TTC549 (cell line): ENCODE measurements around the gene GIMAP5.

Source experiments
- FAIRE-seq: peaks from 2 replicates; lab custom pipeline; 2012; peaks lifted over from hg19 to GRCh38; lab: Jason Lieb, UNC

GIMAP5 gene

GRCh38 chr7:150735596-150736358 is 1.4 kb upstream of the GIMAP5 start:
- FAIRE-seq, result no peak

DNA sequence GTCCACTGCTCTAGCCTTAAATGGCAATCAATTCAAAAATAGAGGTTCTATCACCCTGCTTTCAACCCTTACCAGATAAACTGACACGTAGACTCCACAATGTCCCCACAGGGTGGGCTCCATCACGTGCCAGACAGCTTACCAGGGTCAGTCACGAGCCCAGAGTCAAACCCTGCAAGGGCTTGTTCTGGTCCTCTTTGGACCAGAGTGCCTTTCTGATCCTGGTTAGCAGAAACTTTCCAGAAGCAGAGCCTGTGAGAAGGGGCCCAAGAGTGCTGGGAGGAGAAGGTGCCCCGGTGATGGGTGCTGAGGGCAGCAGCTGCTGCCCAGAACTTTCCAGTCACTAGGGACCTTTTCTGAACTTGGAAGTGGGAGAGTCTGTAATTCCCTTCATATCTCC is 354 bp upstream of the GIMAP5 start:
- no peak for FAIRE-seq

- FAIRE-seq, result no peak
Observed at GRCh38 chr7:150738092-150738491, 874 bp downstream of the GIMAP5 start.

DNA sequence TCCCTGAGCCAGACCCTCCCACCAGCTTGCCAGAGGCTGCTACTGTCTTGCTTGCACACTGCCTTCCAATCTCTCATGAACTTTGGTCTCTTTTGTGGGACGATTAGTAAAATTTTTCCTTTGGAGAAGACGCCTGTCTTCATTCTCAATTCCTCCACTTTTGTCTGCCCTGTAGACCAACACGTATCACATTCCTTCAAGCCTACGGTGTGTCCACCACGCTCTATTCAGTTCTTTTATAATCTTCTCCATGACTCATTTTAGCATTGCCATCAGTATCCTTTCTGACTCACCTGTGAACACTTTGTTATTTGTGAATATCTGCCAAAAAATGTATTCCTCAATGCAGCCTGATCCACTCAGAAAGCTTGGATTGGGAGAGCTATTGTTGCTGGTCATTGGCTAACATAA is 1.4 kb downstream of the GIMAP5 start:
- FAIRE-seq, result no peak

- no peak for FAIRE-seq
Observed at GRCh38 chr7:150739033-150739432, 1.8 kb downstream of the GIMAP5 start.

DNA sequence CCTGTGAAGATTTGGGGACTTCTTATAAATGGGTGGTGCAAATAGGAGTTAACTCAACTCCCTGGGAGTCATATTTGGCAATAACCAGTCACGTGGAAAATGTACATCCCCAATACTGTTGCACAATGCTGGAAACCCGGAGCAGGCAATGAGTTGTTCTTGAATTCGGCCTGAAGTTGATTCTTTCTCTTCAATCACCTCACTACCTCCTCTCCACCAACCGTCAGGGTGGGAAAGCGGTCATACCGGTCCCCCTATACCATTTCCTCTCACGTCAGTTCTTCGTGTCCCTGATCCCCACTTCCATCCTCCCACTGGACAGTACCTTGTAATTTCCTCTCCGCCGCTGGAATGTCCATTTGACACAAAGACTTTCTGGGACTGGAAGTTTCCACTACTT is 2.8 kb downstream of the GIMAP5 start:
- no peak for FAIRE-seq

DNA sequence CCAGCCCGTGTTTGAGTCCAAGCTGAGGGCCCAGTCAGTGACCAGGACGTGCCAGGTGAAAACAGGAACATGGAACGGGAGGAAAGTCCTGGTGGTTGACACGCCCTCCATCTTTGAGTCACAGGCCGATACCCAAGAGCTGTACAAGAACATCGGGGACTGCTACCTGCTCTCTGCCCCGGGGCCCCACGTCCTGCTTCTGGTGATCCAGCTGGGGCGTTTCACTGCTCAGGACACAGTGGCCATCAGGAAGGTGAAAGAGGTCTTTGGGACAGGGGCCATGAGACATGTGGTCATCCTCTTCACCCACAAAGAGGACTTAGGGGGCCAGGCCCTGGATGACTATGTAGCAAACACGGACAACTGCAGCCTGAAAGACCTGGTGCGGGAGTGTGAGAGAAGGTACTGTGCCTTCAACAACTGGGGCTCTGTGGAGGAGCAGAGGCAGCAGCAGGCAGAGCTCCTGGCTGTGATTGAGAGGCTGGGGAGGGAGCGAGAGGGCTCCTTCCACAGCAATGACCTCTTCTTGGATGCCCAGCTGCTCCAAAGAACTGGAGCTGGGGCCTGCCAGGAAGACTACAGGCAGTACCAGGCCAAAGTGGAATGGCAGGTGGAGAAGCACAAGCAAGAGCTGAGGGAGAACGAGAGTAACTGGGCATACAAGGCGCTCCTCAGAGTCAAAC is 5.2 kb downstream of the GIMAP5 start:
- FAIRE-seq, result no peak

GRCh38 chr7:150744041-150744656 is 6.9 kb downstream of the GIMAP5 start:
- FAIRE-seq, result no peak

GRCh38 chr7:150745086-150745485 is 7.9 kb downstream of the GIMAP5 start:
- FAIRE-seq, result no peak

- FAIRE-seq, result no peak
Observed at GRCh38 chr7:150745876-150746275, 8.7 kb downstream of the GIMAP5 start.

DNA sequence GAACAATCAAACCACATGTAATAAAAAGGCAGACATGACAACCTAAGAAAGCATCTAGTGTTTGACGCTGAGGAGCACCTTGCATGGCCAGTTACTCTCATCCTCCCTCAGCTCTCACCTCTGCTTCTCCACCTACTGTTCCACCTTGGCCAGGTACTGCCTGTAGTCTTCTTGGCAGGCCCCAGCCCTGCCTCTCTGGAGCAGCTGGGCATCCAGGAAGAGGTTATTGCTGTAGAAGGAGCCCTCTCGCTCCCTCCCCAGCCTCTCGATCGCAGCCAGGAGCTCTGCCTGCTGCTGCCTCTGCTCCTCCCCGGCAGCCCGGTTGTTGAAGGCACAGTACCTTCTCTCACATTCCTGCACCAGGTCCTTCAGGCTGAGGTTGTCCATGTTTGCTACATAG is 9.7 kb downstream of the GIMAP5 start:
- no peak for FAIRE-seq

DNA sequence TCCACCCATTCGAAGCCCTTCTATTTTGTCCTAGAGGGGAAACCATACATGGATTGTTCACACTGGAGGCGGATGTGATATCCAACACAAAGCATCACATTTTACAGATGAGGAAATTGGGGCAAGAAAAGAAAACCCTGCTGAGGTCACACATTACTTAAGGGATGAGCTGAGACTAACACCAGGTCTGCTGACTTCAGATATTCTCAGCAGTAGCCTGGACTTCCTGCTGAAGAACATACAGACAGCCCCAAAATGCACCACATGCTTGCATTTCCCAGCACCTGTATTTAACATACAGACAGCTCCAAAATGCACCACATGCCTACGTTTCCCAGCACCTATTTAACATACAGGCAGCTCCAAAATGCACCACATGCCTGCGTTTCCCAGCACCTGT is 11.2 kb downstream of the GIMAP5 start:
- no peak for FAIRE-seq

DNA sequence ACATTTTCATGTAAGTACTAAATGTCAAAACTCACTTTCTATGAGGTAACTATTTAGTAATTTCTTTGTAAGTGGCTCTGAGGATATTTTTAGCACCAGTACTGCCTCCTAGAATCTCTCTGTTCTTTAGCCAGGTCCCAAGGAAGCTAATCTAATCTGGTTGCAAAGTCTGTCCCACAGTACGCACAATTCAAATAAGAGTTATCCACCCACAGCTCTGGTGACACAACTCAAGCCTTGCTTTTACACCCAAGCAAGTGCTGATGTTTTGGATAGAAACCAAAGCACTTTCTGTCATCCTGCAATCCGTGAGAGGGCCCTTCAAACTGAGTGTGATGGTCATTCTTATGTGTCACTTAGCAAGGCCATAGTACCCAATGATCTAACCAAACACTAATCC is 14.5 kb downstream of the GIMAP5 start:
- no peak for FAIRE-seq

DNA sequence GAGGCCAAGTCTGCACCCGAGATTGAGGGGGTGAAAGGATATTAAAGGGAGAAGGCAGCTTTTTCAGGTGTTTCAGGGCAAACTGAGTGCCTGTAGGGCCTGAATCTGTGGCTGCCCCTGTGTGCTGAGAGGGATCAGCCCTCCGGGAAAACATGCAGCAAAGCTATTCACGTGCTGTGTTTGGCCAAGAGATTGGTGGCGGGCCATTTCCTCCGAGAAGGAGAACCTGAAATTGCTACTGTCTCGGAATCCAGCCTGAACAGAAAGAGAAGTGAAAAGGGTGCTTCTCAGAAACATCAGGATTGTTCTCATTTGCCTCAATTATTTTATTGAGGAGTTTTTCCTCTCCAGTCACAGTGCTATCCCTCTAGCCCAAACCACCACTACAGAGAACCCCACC is 16.0 kb downstream of the GIMAP5 start:
- no peak for FAIRE-seq

DNA sequence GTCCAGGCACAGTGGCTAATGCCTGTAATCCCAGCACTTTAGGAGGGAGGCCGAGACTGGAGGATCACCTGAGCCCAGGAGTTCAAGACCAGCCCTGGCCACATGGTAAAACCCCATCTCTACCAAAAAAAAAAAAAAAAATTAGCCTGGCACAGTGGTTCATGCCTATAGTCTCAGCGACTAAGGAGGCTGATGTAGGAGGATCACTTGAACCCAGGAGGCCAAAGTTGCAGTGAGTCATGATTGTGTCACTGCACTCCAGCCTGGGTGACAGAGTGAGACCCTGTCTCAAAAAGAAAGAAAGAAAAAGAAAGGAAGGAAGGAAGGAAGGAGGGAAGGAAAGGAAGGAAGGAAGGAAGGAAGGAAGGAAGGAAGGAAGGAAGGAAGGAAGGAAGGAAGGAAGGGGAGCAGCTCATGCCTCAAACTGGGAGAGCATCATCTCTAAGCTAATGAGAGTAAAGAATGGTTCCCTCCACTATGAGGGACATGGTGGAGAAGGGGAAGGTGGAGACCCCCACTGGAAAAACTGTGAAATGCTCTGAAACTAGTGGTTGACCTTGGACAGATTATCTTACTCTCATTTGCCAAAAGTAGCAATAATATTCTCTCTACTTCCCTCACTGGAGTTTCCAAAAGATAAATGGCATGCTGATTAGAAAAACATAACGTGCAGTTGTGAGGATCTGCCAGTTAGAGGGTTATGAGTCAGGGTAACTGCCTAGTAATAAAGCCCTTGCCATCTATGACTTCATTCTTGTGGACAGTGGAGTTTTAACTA is 16.8 kb downstream of the GIMAP5 start:
- FAIRE-seq, result no peak

DNA sequence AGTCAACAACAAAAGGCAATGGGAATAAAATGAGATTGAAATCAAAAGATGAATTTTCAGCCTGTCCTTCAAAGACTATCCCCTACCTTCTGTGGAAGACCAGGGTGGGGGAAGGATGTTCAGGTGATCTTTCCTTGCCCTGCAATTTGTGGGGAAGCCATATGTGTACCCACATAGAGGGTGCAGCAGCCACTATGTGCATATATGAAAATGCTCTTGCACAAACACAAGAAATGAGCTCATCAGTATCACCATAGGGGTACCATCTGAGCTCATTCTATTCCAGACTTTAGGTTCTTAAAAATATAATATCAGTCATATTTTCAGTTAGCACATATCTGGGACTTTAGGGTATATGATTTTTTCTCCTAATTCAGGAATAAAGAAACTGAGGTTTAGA is 17.7 kb downstream of the GIMAP5 start:
- FAIRE-seq, result no peak

DNA sequence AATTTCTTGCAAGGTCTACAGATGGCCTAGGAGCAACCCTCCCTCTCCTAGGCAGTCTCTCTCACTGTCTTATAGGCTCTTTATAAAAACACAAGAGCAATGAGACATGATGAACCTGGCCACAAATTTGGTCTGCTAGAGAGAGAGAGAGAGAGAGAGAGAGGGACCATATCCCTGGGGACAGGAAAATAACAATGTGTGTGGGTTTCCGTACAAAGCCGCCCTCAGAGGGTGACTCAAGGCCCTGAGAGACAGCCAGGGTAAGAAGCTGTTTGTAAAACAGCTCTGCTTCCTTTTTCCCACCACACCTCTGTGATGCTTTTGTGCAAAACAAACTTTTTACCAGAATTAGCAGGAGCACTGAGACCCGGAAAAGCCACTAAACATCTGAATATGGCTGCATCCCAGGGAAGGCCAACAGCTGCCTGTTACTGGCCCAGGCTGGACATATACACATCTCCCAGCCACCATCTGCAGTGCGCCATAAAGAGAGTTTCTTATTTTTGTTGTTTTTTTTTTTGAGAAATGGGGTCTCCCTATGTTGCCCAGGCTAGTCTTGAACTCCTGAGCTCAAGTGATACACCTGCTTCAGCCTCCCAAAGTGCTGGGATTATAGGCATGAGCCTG is 18.4 kb downstream of the GIMAP5 start:
- FAIRE-seq, result no peak

- no peak for FAIRE-seq
Observed at GRCh38 chr7:150756166-150756565, 18.9 kb downstream of the GIMAP5 start.

DNA sequence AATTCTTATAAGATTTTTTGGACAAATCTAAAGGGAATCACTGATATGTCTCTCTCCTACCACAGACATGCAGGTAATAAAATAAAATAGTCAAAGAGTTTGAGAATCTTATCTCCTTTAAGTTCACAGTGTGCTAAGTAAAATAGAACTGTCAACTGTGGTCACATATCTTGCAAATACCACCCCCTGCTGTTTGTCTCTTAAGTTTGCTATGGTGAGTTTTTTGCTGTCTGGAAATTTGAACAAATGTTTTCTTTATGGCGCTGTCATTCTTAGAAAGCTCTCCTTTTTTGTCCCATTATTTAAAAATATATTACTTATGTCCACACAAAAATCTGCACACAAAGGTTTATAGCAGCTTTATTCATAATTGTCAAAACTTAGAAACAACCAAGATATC is 19.6 kb downstream of the GIMAP5 start:
- no peak for FAIRE-seq

GRCh38 chr7:150759479-150759878 is 22.3 kb downstream of the GIMAP5 start:
- no peak for FAIRE-seq

DNA sequence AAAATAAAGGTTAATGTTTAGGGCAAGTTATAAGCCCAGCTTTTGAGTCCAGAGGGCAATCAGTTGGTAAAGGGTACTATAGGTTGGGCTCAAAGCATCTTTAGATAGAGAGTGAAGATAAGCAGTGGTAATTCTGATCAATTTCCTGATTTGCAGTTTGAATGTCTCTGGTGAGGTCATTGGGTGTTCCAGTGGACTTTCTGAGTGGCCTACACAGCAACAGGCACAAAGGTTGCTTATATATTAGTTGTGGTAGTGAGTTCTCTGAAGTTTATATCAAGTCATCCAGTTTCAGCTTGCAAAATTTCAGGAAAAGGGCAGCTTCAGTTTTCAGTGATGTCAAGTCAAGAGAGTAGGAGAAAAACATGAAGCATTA is 29.1 kb downstream of the GIMAP5 start:
- no peak for FAIRE-seq

GRCh38 chr7:150769768-150770167 is 32.5 kb downstream of the GIMAP5 start:
- FAIRE-seq, result no peak
